KMS-11 (cell line): ENCODE data around the gene HORMAD2.

ENCODE experiments used
- H2AFZ ChIP-seq: fragments of 200-600 bp; sonication (generic); 2 replicates; pipeline ENCODE4 v1.6.1; 2016; ENCODE audit warnings: antibody characterized with exemption, mixed run types, low read depth
- H3K27ac ChIP-seq: fragments of 200-600 bp; sonication (generic); 2 replicates; pipeline ENCODE4 v1.6.1; 2016; ENCODE audit warnings: mild to moderate bottlenecking, mixed run types
- H3K27me3 ChIP-seq: fragments of 200-600 bp; sonication (generic); 2 replicates; pipeline ENCODE4 v1.6.1; 2017; ENCODE audit warnings: mild to moderate bottlenecking, low read depth, mixed run types, moderate library complexity; ENCODE audit not compliant: insufficient read depth
- H3K36me3 ChIP-seq: fragments of 200-600 bp; sonication (generic); 2 replicates; pipeline ENCODE4 v1.6.1; 2017; ENCODE audit warnings: mild to moderate bottlenecking, mixed run types; ENCODE audit not compliant: insufficient read depth
- H3K4me1 ChIP-seq: fragments of 200-600 bp; sonication (generic); 2 replicates; pipeline ENCODE4 v1.6.1; 2016; ENCODE audit warnings: mild to moderate bottlenecking, low read depth, mixed run types; ENCODE audit not compliant: poor library complexity, severe bottlenecking
- H3K4me2 ChIP-seq: fragments of 200-600 bp; sonication (generic); 2 replicates; pipeline ENCODE4 v1.7.0; 2016; ENCODE audit warnings: mild to moderate bottlenecking, mixed run types
- H3K4me3 ChIP-seq: fragments of 200-600 bp; sonication (generic); IDR thresholded peaks from 2 replicates; pipeline ENCODE4 v1.6.1; 2017; ENCODE audit warnings: low read depth, low read length, mixed read lengths; ENCODE audit not compliant: insufficient read depth
- H3K79me2 ChIP-seq: fragments of 200-600 bp; sonication (generic); 2 replicates; pipeline ENCODE4 v1.6.1; 2016; ENCODE audit warnings: low read depth, mixed run types; ENCODE audit not compliant: insufficient read depth
- H3K9ac ChIP-seq: fragments of 200-600 bp; sonication (generic); 2 replicates; pipeline ENCODE4 v1.6.1; 2016; ENCODE audit warnings: mild to moderate bottlenecking, mixed run types
- H4K20me1 ChIP-seq: fragments of 200-600 bp; sonication (generic); 2 replicates; pipeline ENCODE4 v1.6.1; 2016; ENCODE audit warnings: mild to moderate bottlenecking, mixed run types; ENCODE audit not compliant: insufficient read depth
- TF ChIP-seq, protein P1 (sequence below): fragments of 200-600 bp; sonication (generic); conservative IDR thresholded peaks from 2 replicates; pipeline ENCODE4 v1.6.1; 2017; ENCODE audit warnings: low read depth, mild to moderate bottlenecking, antibody characterized with exemption, low read length, moderate library complexity, mixed read lengths

HORMAD2 gene

DNA sequence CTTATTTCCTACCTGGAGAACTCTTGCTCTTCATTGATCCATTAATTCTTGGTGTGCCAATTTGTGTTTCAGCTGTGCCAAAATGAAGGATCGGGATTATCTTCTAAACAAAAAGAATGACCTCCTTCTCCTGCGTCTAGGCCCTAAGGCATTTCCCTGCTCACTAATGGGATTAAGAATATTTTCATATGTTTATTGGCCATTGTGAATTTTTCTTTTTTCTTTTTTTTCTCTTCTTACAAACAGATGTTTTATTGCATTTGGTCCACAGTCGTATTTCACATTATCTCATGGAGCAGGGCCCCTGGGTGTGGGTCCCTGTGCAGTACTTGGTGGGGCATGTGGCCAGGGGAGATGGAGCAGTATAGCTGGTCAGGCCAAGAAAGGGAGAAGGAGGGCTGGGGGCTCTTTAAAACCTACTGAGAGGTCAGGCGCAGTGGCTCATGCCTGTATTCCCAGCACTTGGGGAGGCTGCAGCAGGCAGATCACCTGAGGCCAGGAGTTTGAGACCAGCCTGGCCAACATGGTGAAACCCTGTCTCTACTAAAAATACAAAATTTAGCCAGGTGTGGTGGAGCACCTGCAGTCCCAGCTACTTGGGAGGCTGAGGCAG lies 35.3 kb upstream of the HORMAD2 start:
- Histone ChIP-seq H3K4me3 (no peak overlapping the region), H3K4me1 (no peaks in the 10 kb centered on the region), H4K20me1 (no peaks in the 10 kb centered on the region), H3K9ac (no peak overlapping the region), H3K4me2 (no peak overlapping the region), H2AFZ (no peak overlapping the region), H3K36me3 (no peaks in the 10 kb centered on the region), H3K27me3 (no peaks in the 10 kb centered on the region), H3K27ac (no peak overlapping the region), H3K79me2 (no peaks in the 10 kb centered on the region)
- TF ChIP-seq, protein P1, sequence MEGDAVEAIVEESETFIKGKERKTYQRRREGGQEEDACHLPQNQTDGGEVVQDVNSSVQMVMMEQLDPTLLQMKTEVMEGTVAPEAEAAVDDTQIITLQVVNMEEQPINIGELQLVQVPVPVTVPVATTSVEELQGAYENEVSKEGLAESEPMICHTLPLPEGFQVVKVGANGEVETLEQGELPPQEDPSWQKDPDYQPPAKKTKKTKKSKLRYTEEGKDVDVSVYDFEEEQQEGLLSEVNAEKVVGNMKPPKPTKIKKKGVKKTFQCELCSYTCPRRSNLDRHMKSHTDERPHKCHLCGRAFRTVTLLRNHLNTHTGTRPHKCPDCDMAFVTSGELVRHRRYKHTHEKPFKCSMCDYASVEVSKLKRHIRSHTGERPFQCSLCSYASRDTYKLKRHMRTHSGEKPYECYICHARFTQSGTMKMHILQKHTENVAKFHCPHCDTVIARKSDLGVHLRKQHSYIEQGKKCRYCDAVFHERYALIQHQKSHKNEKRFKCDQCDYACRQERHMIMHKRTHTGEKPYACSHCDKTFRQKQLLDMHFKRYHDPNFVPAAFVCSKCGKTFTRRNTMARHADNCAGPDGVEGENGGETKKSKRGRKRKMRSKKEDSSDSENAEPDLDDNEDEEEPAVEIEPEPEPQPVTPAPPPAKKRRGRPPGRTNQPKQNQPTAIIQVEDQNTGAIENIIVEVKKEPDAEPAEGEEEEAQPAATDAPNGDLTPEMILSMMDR = no peak

- no peaks in the 10 kb centered on the region for H3K4me1 ChIP-seq
- H3K27me3 ChIP-seq = no peaks in the 10 kb centered on the region
- no peak overlapping the region for H3K4me3 ChIP-seq
- H3K9ac ChIP-seq = no peak overlapping the region
- H4K20me1 ChIP-seq = no peaks in the 10 kb centered on the region
- TF ChIP-seq, protein P1 = no peak
- no peak overlapping the region for H3K4me2 ChIP-seq
- no peaks in the 10 kb centered on the region for H3K36me3 ChIP-seq
- no peaks in the 10 kb centered on the region for H3K79me2 ChIP-seq
- H3K27ac ChIP-seq = no peak overlapping the region
- no peak overlapping the region for H2AFZ ChIP-seq
These were observed 34.8 kb upstream of the HORMAD2 start for GRCh38 chr22:30045494-30045887.

- H3K36me3 ChIP-seq = no peaks in the 10 kb centered on the region
- no peak overlapping the region for H3K27ac ChIP-seq
- no peaks in the 10 kb centered on the region for H3K4me1 ChIP-seq
- no peak overlapping the region for H2AFZ ChIP-seq
- no peaks in the 10 kb centered on the region for H3K27me3 ChIP-seq
- no peak overlapping the region for H3K9ac ChIP-seq
- TF ChIP-seq, protein P1 = no peak
- H3K4me3 ChIP-seq = no peak overlapping the region
- no peaks in the 10 kb centered on the region for H3K79me2 ChIP-seq
- no peak overlapping the region for H3K4me2 ChIP-seq
- H4K20me1 ChIP-seq = no peaks in the 10 kb centered on the region
These were observed 34.2 kb upstream of the HORMAD2 start for GRCh38 chr22:30045901-30046715.

DNA sequence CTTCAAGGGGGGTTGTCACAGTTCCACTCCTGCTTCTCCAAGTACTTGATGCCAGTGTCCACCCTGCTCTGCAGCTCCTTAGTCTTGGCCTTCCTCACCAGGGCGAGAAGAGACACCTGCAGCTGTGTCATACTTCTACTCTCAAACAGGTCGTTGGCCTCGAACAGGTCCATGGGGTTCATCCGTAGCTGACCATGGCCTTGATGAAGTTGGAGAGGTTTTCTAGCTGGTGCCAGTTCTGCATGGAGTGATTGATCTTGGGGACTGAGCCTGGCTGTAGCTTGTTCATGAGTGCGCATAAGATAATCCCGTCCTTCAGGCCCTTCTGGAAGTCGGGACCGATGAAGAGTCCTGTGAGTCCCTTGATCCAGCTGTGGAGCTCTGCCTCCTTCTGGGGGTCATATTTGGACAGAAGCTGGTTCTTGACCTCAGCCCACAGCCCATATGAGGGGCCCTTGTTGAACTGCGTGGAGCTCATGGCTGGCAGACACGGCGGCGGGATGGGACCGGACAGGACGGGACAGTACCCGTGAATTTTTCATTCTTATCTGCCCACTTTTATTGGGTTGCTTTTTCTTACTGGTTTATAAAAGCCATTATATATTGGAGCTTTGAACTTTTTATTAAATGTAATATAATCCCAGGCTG lies 33.4 kb upstream of the HORMAD2 start:
- Histone ChIP-seq H3K27me3 (no peaks in the 10 kb centered on the region), H3K4me1 (no peaks in the 10 kb centered on the region), H3K4me2 (no peak overlapping the region), H3K36me3 (no peaks in the 10 kb centered on the region), H2AFZ (no peak overlapping the region), H3K79me2 (no peaks in the 10 kb centered on the region), H3K27ac (no peak overlapping the region), H4K20me1 (no peaks in the 10 kb centered on the region), H3K4me3 (no peak overlapping the region), H3K9ac (no peak overlapping the region)
- TF ChIP-seq, protein P1 = no peak
